Keratinocyte (primary cell): ENCODE data around the gene DENND1A. TPM values are rescaled to one million over a fixed set of nuclear protein-coding genes. Genes with fewer than 3 reads are reported as not detected.

ENCODE experiments used
- DNase-seq: peaks from one replicate; pipeline ENCODE4 v3.0.0-alpha.2; 2011; ENCODE audit warnings: low read depth, missing footprints, low spot score
- FAIRE-seq: peaks from 2 replicates; lab custom pipeline; 2011; peaks lifted over from hg19 to GRCh38; lab: Jason Lieb, UNC
- H2AFZ ChIP-seq: 2 replicates; pipeline ENCODE4 v1.6.0; 2012; ENCODE audit warnings: low read length, control low read depth, inconsistent platforms; ENCODE audit not compliant: control insufficient read depth
- H3K27ac ChIP-seq: 2 replicates; pipeline ENCODE4 v1.5.1; 2011; ENCODE audit warnings: low read length; ENCODE audit not compliant: control insufficient read depth, insufficient read depth
- H3K27me3 ChIP-seq: 3 replicates; pipeline ENCODE4 v1.6.0; 2011; ENCODE audit warnings: low read length; ENCODE audit not compliant: control insufficient read depth, insufficient read depth; ENCODE audit errors: extremely low read depth
- H3K36me3 ChIP-seq, 2 experiments: 2 replicates in 1 of 2; 3 replicates in 1 of 2; pipeline ENCODE4 v1.5.1; 2011; ENCODE audit warnings: low read length in 2 of 2, mild to moderate bottlenecking in 1 of 2; ENCODE audit not compliant: control insufficient read depth in 2 of 2, insufficient read depth in 2 of 2; ENCODE audit errors: extremely low read depth in 1 of 2
- H3K4me1 ChIP-seq: 3 replicates; pipeline ENCODE4 v1.5.1; 2011; ENCODE audit warnings: low read length; ENCODE audit not compliant: control insufficient read depth, insufficient read depth; ENCODE audit errors: extremely low read depth
- H3K4me2 ChIP-seq: 3 replicates; pipeline ENCODE4 v1.6.0; 2011; ENCODE audit warnings: low read depth, low read length; ENCODE audit not compliant: control insufficient read depth, insufficient read depth; ENCODE audit errors: extremely low read depth
- H3K4me3 ChIP-seq, 3 experiments: fragments of 200-600 bp in 1 of 3; sonication (generic) in 1 of 3; 2 replicates in 2 of 3; 3 replicates in 1 of 3; pipeline ENCODE4 v1.5.1; 2011 to 2016; ENCODE audit warnings: low read length in 3 of 3, mild to moderate bottlenecking in 3 of 3, control low read depth in 2 of 3, inconsistent platforms in 1 of 3, low read depth in 1 of 3, mixed read lengths in 1 of 3, mixed run types in 1 of 3, moderate library complexity in 1 of 3; ENCODE audit not compliant: control insufficient read depth in 2 of 3, insufficient read depth in 2 of 3; ENCODE audit errors: extremely low read depth in 1 of 3
- H3K79me2 ChIP-seq: 2 replicates; pipeline ENCODE4 v1.6.0; 2012; ENCODE audit warnings: low read length; ENCODE audit not compliant: control insufficient read depth, insufficient read depth
- H3K9ac ChIP-seq: 3 replicates; pipeline ENCODE4 v1.6.0; 2011; ENCODE audit warnings: low read length; ENCODE audit not compliant: control insufficient read depth, insufficient read depth; ENCODE audit errors: extremely low read depth
- H3K9me1 ChIP-seq: 3 replicates; pipeline ENCODE4 v1.6.0; 2011; ENCODE audit warnings: low read length; ENCODE audit not compliant: control insufficient read depth, insufficient read depth; ENCODE audit errors: extremely low read depth
- H3K9me3 ChIP-seq: 2 replicates; pipeline ENCODE4 v1.5.1; 2012; ENCODE audit warnings: low read depth, low read length; ENCODE audit not compliant: control insufficient read depth
- H4K20me1 ChIP-seq: 3 replicates; pipeline ENCODE4 v1.6.0; 2011; ENCODE audit warnings: low read length; ENCODE audit not compliant: control insufficient read depth, insufficient read depth; ENCODE audit errors: extremely low read depth
- EZH2 ChIP-seq: IDR thresholded peaks from one replicate; pipeline ENCODE4 v1.6.1; 2012; ENCODE audit warnings: inconsistent platforms, mild to moderate bottlenecking, low read length, moderate library complexity
- dilution Hi-C: fragments of 300-500 bp; cut with MboI; formaldehyde crosslinking; loops from one replicate; pipeline ENCODE4 v1.7.0; 2020; ENCODE audit warnings: low sequenced_read_pairs; ENCODE audit not compliant: extremely low pct_ligation_motif_present
- polyA plus RNA-seq, 5 experiments: library from polyadenylated mRNA; depleted of rRNA in 3 of 5; stranded (reverse) in 3 of 5; stranded (forward) in 1 of 5; unstranded in 1 of 5; fragments of >200 nt; gene quantifications; 1 replicate in 1 of 5; 2 replicates in 3 of 5; 3 replicates in 1 of 5; pipeline versions ENCODE4 v1.2.1 to v1.2.3, GENCODE V29; 2011 to 2012; ENCODE audit warnings: missing spikeins in 2 of 5, low read depth in 1 of 5, low replicate concordance in 1 of 5
- TF ChIP-seq, protein P1 (sequence below), 3 experiments: IDR thresholded peaks in 1 of 3; conservative IDR thresholded peaks in 1 of 3; optimal IDR thresholded peaks in 1 of 3; 2 replicates in 2 of 3; 3 replicates in 1 of 3; pipeline versions ENCODE3 to v1.5.1; 2011; ENCODE audit warnings: low read length in 3 of 3, mild to moderate bottlenecking in 3 of 3, moderate library complexity in 2 of 3, control low read depth in 1 of 3, inconsistent platforms in 1 of 3; ENCODE audit not compliant: insufficient read depth in 2 of 3; ENCODE audit errors: extremely low read depth in 1 of 3

Gene DENND1A
- polyA plus RNA-seq, 1 donor (not counting 4 experiments of a cell fraction or from before 2014, with no cell fraction given): 13.0 TPM

DNA sequence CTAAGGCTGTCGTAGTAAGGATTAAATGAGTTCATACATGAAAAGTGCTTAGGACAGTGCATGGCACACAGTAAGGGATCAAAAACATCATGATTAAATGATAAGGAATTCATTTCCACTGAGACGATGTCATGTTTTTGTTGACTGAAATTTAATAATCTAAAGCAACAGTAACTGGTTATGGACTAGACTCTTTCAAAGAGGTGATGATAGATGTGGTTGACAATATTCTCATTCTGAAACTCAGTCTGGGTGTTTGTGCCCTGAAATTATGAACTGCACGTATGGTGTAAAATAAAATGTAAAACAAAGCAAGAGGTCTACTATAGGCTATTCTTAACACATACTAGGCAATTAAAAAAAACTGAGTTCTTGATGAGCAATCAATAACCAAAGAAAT, 280.0 kb downstream of the DENND1A start:
- Histone ChIP-seq H3K4me2 (no peak overlapping the region), H3K79me2 (no peaks in the 10 kb centered on the region), H3K9me1 (no peaks in the 10 kb centered on the region), H3K9me3 (no peaks in the 10 kb centered on the region), H3K36me3 (peaks cover 0 to 1% of the 10 kb centered on the region in 2 experiments), H3K4me3 (no peak overlapping the region), H3K27me3 (no peaks in the 10 kb centered on the region), H3K27ac (no peak overlapping the region), H3K4me1 (no peaks in the 10 kb centered on the region), H4K20me1 (no peaks in the 10 kb centered on the region), H3K9ac (no peak overlapping the region), H2AFZ (no peak overlapping the region)
- FAIRE-seq (no peak), DNase-seq (no peak)
- dilution Hi-C loops: no loop called here
- TF ChIP-seq, protein P1, sequence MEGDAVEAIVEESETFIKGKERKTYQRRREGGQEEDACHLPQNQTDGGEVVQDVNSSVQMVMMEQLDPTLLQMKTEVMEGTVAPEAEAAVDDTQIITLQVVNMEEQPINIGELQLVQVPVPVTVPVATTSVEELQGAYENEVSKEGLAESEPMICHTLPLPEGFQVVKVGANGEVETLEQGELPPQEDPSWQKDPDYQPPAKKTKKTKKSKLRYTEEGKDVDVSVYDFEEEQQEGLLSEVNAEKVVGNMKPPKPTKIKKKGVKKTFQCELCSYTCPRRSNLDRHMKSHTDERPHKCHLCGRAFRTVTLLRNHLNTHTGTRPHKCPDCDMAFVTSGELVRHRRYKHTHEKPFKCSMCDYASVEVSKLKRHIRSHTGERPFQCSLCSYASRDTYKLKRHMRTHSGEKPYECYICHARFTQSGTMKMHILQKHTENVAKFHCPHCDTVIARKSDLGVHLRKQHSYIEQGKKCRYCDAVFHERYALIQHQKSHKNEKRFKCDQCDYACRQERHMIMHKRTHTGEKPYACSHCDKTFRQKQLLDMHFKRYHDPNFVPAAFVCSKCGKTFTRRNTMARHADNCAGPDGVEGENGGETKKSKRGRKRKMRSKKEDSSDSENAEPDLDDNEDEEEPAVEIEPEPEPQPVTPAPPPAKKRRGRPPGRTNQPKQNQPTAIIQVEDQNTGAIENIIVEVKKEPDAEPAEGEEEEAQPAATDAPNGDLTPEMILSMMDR (optimal IDR thresholded peaks at IDR 0.05 in 1 of 3, IDR thresholded peaks at IDR 0.05 in 1 of 3, conservative IDR thresholded peaks at IDR 0.05 in 1 of 3; ENCODE audit: extremely low read depth in 1 of 3, insufficient read depth in 2 of 3, low read length in 3 of 3): no peak
- TF ChIP-seq EZH2: no peak

DNA sequence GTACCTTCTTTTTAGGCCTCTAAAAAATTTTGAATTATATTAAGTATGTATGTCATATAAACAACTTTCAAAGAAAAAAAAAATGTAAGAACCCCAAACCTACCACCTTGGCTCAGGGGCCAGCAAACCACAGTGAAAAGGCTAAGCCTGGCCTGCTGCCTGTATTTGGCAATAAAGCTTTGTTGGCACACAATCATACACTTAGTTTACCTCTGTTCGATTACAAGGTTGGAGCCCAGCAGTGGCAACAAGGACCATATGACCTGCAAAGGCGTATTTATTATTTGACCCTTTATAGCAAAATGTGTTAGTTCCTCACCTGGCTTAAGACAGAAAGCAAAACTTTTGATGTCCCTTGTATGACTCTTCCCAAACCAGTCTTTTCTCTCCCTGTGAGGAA, 282.8 kb downstream of the DENND1A start:
- Histone ChIP-seq H3K9ac (no peak overlapping the region), H3K9me3 (no peaks in the 10 kb centered on the region), H3K79me2 (no peaks in the 10 kb centered on the region), H3K27ac (no peak overlapping the region), H3K4me2 (no peak overlapping the region), H3K4me1 (no peaks in the 10 kb centered on the region), H3K4me3 (no peak overlapping the region), H3K36me3 (peaks cover 0 to 1% of the 10 kb centered on the region in 2 experiments), H4K20me1 (no peaks in the 10 kb centered on the region), H3K9me1 (no peaks in the 10 kb centered on the region), H3K27me3 (no peaks in the 10 kb centered on the region), H2AFZ (no peak overlapping the region)
- dilution Hi-C loops: no loop called here
- no peak for DNase-seq
- no peak for FAIRE-seq
- TF ChIP-seq EZH2: no peak
- TF ChIP-seq, protein P1 (optimal IDR thresholded peaks at IDR 0.05 in 1 of 3, IDR thresholded peaks at IDR 0.05 in 1 of 3, conservative IDR thresholded peaks at IDR 0.05 in 1 of 3; ENCODE audit: extremely low read depth in 1 of 3, insufficient read depth in 2 of 3, low read length in 3 of 3): no peak
